ENCODE measurements around the gene NKX2-1.
"Not testable (repeated sequence)": the region's sequence is repeated elsewhere in the genome, so short reads cannot be mapped to it uniquely, and the experiment has no call there.

NKX2-1 gene

GRCh38 chr14:36505181-36505815, 14.7 kb downstream of the NKX2-1 start:
- no peak for DNase-seq (ENCODE audit: low spot score)

GRCh38 chr14:36504771-36505175, 15.3 kb downstream of the NKX2-1 start:
- DNase-seq (ENCODE audit: low spot score): no peak

- no peak for DNase-seq (ENCODE audit: low spot score)
Measured at GRCh38 chr14:36503771-36504741, 16.0 kb downstream of the NKX2-1 start.

- DNase-seq (ENCODE audit: low spot score): no peak
Measured at GRCh38 chr14:36502558-36503508, 17.2 kb downstream of the NKX2-1 start.

GRCh38 chr14:36498938-36499337, 21.1 kb downstream of the NKX2-1 start:
- DNase-seq (ENCODE audit: low spot score): no peak

GRCh38 chr14:36496346-36496745, 23.7 kb downstream of the NKX2-1 start:
- no peak for DNase-seq (ENCODE audit: low spot score)

- DNase-seq (ENCODE audit: low spot score): no peak
Measured at GRCh38 chr14:36495666-36496065, 24.4 kb downstream of the NKX2-1 start.

GRCh38 chr14:36493761-36494160, 26.3 kb downstream of the NKX2-1 start:
- DNase-seq (ENCODE audit: low spot score): no peak

GRCh38 chr14:36485773-36486172, 34.3 kb downstream of the NKX2-1 start:
- no peak for DNase-seq (ENCODE audit: low spot score)

GRCh38 chr14:36479344-36479743, 40.7 kb downstream of the NKX2-1 start:
- DNase-seq (ENCODE audit: low spot score): no peak

- DNase-seq (ENCODE audit: low spot score): no peak
Measured at GRCh38 chr14:36478782-36479181, 41.2 kb downstream of the NKX2-1 start.

GRCh38 chr14:36477266-36477665, 42.8 kb downstream of the NKX2-1 start:
- no peak for DNase-seq (ENCODE audit: low spot score)

- not testable (repeated sequence) for DNase-seq (ENCODE audit: low spot score)
Measured at GRCh38 chr14:36476061-36476460, 44.0 kb downstream of the NKX2-1 start.

GRCh38 chr14:36474593-36474992, 45.4 kb downstream of the NKX2-1 start:
- no peak for DNase-seq (ENCODE audit: low spot score)

GRCh38 chr14:36471431-36471830, 48.6 kb downstream of the NKX2-1 start:
- no peak for DNase-seq (ENCODE audit: low spot score)

- no peak for DNase-seq (ENCODE audit: low spot score)
Measured at GRCh38 chr14:36467332-36467731, 52.7 kb downstream of the NKX2-1 start.
